Osteoblast (primary cell): ENCODE measurements around the gene CHST4. TPM values are rescaled to one million over a fixed set of nuclear protein-coding genes. Genes with fewer than 3 reads are reported as not detected.
"Not testable (repeated sequence)": the region's sequence is repeated elsewhere in the genome, so short reads cannot be mapped to it uniquely, and the experiment has no call there.

Source experiments
- DNase-seq: peaks from one replicate; pipeline ENCODE4 v3.0.0; 2011; ENCODE audit warnings: low spot score, mixed read lengths; ENCODE audit not compliant: insufficient read length; ENCODE audit errors: missing footprints
- H2AFZ ChIP-seq: 2 replicates; pipeline ENCODE4 v1.6.0; 2011; ENCODE audit warnings: mild to moderate bottlenecking, low read length
- H3K27ac ChIP-seq: 2 replicates; pipeline ENCODE4 v1.5.1; 2011; ENCODE audit warnings: mild to moderate bottlenecking, low read depth, low read length, moderate library complexity
- H3K27me3 ChIP-seq: 2 replicates; pipeline ENCODE4 v1.6.0; 2012; ENCODE audit warnings: mild to moderate bottlenecking, control low read depth, inconsistent platforms, low read length, moderate library complexity; ENCODE audit not compliant: insufficient read depth
- H3K36me3 ChIP-seq: 2 replicates; pipeline ENCODE4 v1.5.1; 2011; ENCODE audit warnings: mild to moderate bottlenecking, low read length, control low read depth, moderate library complexity; ENCODE audit not compliant: insufficient read depth
- H3K4me1 ChIP-seq: 2 replicates; pipeline ENCODE4 v1.5.1; 2011; ENCODE audit warnings: mild to moderate bottlenecking, low read length, control low read depth, moderate library complexity; ENCODE audit not compliant: insufficient read depth
- H3K4me2 ChIP-seq: 2 replicates; pipeline ENCODE4 v1.6.0; 2011; ENCODE audit warnings: mild to moderate bottlenecking, low read length; ENCODE audit not compliant: insufficient read depth
- H3K4me3 ChIP-seq: fragments of 200-600 bp; sonication (generic); 3 replicates; pipeline ENCODE4 v1.5.1; 2012; ENCODE audit warnings: mild to moderate bottlenecking, low read length, inconsistent platforms; ENCODE audit not compliant: insufficient read depth
- H3K79me2 ChIP-seq: 2 replicates; pipeline ENCODE4 v1.6.0; 2012; ENCODE audit warnings: mild to moderate bottlenecking, low read length, control low read depth, inconsistent platforms; ENCODE audit not compliant: insufficient read depth
- H3K9me3 ChIP-seq: 2 replicates; pipeline ENCODE4 v1.5.1; 2011; ENCODE audit warnings: low read depth, low read length, control low read depth
- H4K20me1 ChIP-seq: 2 replicates; pipeline ENCODE4 v1.6.0; 2012; ENCODE audit warnings: mild to moderate bottlenecking, low read length, control low read depth; ENCODE audit not compliant: insufficient read depth
- total RNA-seq: library from RNA; depleted of rRNA; stranded (reverse); fragments of >200 nt; gene quantifications from 2 replicates; pipeline ENCODE4 v1.2.3, GENCODE V29; 2012
- TF ChIP-seq, protein P1 (sequence below): IDR thresholded peaks from 2 replicates; pipeline ENCODE4 v1.5.1; 2011; ENCODE audit warnings: mild to moderate bottlenecking, low read depth, low read length, moderate library complexity; ENCODE audit errors: extremely low read depth

Gene CHST4
- total RNA-seq, 1 donor = not detected

DNA sequence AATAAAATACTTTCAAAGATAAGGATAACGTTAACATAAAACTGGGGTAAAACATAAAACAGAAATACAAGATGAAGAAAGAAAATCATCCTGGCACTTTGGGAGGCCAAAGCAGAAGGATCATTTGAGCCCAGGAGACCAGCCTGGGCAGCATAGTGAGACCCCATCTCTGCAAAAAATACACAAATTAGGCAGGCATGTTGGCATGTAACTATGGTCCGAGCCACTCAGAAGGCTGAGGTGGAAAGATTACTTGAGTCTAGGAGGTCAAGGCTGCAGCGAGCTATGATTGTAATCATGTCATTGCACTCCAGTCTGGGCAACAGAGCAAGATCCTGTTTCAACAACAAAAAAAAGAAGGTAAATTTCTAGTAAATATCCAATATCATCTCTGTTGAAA, 31.1 kb downstream of the CHST4 start:
- Histone ChIP-seq H3K4me3 (no peak overlapping the region), H3K9me3 (no peaks in the 10 kb centered on the region), H4K20me1 (no peaks in the 10 kb centered on the region)

DNA sequence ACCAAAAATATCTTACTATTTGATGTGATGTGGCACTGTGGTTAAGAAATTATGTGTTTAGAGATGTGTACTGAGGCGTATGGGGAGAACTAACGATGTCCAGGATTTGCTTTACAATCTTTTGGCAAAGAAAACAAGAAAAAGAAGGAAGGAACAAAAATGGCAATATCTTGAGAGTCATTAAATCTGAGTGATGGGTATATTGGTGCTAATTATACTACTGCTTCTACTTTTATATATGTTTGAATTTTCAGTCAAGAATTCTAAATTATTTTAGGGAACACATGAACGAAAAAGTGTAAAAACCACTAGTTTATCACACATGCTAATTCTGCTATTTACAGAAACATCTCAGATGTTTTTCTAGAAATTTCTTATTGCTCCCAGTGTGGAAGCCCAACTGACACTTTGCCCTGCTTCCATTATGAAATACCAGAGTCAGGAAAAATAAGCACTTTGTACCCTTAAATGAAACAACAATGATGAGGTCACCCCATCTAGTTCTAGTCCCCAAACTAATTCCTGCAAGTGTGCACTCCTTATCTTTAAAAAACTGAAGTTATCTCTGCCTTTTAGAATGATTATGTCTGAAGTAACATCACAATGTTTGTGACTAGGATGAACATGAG, 31.8 kb downstream of the CHST4 start:
- Histone ChIP-seq H3K4me3 (no peak overlapping the region), H2AFZ (no peak overlapping the region), H3K36me3 (no peaks in the 10 kb centered on the region), H3K4me1 (no peaks in the 10 kb centered on the region), H4K20me1 (no peaks in the 10 kb centered on the region), H3K9me3 (no peaks in the 10 kb centered on the region), H3K27ac (no peak overlapping the region), H3K27me3 (peaks cover 5% of the 10 kb centered on the region), H3K79me2 (no peaks in the 10 kb centered on the region), H3K4me2 (no peak overlapping the region)
- TF ChIP-seq, protein P1, sequence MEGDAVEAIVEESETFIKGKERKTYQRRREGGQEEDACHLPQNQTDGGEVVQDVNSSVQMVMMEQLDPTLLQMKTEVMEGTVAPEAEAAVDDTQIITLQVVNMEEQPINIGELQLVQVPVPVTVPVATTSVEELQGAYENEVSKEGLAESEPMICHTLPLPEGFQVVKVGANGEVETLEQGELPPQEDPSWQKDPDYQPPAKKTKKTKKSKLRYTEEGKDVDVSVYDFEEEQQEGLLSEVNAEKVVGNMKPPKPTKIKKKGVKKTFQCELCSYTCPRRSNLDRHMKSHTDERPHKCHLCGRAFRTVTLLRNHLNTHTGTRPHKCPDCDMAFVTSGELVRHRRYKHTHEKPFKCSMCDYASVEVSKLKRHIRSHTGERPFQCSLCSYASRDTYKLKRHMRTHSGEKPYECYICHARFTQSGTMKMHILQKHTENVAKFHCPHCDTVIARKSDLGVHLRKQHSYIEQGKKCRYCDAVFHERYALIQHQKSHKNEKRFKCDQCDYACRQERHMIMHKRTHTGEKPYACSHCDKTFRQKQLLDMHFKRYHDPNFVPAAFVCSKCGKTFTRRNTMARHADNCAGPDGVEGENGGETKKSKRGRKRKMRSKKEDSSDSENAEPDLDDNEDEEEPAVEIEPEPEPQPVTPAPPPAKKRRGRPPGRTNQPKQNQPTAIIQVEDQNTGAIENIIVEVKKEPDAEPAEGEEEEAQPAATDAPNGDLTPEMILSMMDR = no peak
- no peak for DNase-seq

More for the DNA sequence above, 31.1 kb downstream of the CHST4 start:
- no peak overlapping the region for H2AFZ ChIP-seq
- H3K27me3 ChIP-seq = peaks cover 6% of the 10 kb centered on the region
- H3K36me3 ChIP-seq = no peaks in the 10 kb centered on the region
- no peak for DNase-seq
- no peak overlapping the region for H3K4me2 ChIP-seq
- H3K4me1 ChIP-seq = no peaks in the 10 kb centered on the region
- no peak overlapping the region for H3K27ac ChIP-seq
- TF ChIP-seq, protein P1 = no peak
- no peaks in the 10 kb centered on the region for H3K79me2 ChIP-seq

DNA sequence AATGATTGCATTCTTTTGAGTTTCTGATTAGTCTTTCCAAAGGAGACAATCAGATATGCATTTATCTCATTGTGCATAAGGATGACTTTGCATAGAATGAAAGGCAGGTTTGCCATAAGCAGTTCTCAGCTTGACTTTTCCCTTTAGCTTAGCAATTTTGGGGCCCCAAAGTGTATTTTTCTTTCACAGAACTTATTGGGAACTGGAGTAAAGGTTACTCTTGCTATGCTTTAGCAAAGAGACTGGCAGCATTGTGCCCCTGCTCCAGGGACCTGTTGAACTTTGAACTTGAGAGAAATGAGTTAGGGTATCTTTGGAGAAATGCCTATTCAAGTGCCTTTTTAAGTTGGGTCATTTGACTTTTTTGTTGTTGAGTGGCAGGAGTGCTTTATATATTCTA, 33.6 kb downstream of the CHST4 start:
- H3K4me1 ChIP-seq = peaks cover 3% of the 10 kb centered on the region
- TF ChIP-seq, protein P1 = no peak

DNA sequence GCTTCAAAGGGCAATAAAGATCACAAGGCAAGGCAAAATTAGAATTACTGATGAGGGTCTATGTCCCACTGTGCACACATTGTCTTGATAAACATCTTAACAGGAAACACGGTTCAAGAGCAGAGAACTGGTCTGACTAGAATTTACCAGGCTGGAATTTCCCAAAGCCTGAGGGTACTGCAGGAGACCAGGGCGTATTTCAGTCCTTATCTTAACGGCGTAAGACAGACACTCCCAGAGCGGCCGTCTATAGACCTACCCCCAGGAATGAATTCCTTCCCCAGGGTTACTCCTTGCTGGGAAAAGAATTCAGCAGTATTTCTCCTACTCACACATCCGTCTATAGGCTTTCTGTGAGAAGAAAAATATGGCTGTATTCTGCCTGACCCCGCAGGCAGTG, 35.7 kb downstream of the CHST4 start:
- not testable (repeated sequence) for H3K27me3 ChIP-seq, H3K4me3 ChIP-seq, H4K20me1 ChIP-seq, H3K4me2 ChIP-seq, H3K27ac ChIP-seq, H3K4me1 ChIP-seq, H2AFZ ChIP-seq, H3K79me2 ChIP-seq, H3K9me3 ChIP-seq, DNase-seq, H3K36me3 ChIP-seq

More for the DNA sequence above, 33.6 kb downstream of the CHST4 start:
- H3K27me3 ChIP-seq = peaks cover 4% of the 10 kb centered on the region
- no peaks in the 10 kb centered on the region for H3K9me3 ChIP-seq
- no peak overlapping the region for H3K27ac ChIP-seq
- H4K20me1 ChIP-seq = no peaks in the 10 kb centered on the region
- DNase-seq = no peak
- no peak overlapping the region for H2AFZ ChIP-seq
- H3K36me3 ChIP-seq = no peaks in the 10 kb centered on the region
- no peaks in the 10 kb centered on the region for H3K79me2 ChIP-seq
- no peak overlapping the region for H3K4me3 ChIP-seq
- H3K4me2 ChIP-seq = no peak overlapping the region
